GM13976 (cell line): Measurements from ENCODE around the gene ADAD1.

Experiments
- DNase-seq: peaks from one replicate; pipeline ENCODE4 v3.0.0; 2012; ENCODE audit warnings: low spot score
- in situ Hi-C: fragments of 300-500 bp; cut with MboI; formaldehyde crosslinking; loops from one replicate; pipeline ENCODE4 v1.12.0; 2022; ENCODE audit warnings: low sequenced_read_pairs, mixed read lengths, inconsistent platforms; ENCODE audit not compliant: unreplicated experiment
- TF ChIP-seq, protein P1 (sequence below): IDR thresholded peaks from 2 replicates; pipeline ENCODE4 v1.5.1; 2012; ENCODE audit warnings: borderline replicate concordance, mild to moderate bottlenecking; ENCODE audit not compliant: insufficient read depth; ENCODE audit errors: extremely low read depth, missing control alignments, control extremely low read depth

ADAD1 gene

DNA sequence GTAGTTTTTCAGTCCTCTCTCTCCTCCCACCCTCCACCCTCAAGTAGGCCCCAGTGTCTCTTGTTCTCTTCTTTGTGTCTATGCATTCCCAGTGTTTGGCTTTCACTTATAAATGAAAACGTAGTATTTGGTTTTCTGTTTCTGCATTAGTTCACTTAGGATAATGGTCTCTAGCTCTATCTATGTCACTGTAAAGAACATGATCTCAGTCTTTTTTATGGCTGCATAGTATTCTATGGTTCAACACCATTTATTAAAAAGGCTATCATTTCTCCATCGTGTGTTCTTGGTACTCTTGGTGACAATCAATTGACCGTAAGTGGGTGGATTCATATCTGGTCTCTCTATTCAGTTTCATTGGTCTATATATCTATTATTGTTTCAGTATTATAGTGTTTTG, 96.4 kb downstream of the ADAD1 start:
- in situ Hi-C loops: no loop called here
- DNase-seq: no peak
- TF ChIP-seq, protein P1, sequence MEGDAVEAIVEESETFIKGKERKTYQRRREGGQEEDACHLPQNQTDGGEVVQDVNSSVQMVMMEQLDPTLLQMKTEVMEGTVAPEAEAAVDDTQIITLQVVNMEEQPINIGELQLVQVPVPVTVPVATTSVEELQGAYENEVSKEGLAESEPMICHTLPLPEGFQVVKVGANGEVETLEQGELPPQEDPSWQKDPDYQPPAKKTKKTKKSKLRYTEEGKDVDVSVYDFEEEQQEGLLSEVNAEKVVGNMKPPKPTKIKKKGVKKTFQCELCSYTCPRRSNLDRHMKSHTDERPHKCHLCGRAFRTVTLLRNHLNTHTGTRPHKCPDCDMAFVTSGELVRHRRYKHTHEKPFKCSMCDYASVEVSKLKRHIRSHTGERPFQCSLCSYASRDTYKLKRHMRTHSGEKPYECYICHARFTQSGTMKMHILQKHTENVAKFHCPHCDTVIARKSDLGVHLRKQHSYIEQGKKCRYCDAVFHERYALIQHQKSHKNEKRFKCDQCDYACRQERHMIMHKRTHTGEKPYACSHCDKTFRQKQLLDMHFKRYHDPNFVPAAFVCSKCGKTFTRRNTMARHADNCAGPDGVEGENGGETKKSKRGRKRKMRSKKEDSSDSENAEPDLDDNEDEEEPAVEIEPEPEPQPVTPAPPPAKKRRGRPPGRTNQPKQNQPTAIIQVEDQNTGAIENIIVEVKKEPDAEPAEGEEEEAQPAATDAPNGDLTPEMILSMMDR: no peak

DNA sequence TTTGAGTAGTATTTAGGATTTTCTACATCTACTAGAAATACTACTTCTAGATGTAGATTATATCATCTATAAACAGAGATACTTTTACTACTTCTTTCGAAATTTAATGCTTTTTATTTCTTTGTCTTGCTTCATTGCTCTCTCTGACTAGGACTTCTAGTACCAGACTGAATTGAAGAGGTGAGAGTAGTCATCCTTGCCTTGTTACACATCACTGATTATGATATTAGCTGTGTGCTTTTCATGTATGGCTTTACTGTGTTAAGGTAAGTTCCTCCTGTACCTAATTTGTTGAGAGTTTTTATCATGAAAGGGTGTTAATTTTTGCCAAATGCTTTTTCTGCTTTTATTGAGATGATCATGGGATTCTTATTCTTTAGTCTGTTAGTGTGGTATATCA, 97.3 kb downstream of the ADAD1 start:
- in situ Hi-C loops: no loop called here
- no peak for DNase-seq
- TF ChIP-seq, protein P1: no peak

DNA sequence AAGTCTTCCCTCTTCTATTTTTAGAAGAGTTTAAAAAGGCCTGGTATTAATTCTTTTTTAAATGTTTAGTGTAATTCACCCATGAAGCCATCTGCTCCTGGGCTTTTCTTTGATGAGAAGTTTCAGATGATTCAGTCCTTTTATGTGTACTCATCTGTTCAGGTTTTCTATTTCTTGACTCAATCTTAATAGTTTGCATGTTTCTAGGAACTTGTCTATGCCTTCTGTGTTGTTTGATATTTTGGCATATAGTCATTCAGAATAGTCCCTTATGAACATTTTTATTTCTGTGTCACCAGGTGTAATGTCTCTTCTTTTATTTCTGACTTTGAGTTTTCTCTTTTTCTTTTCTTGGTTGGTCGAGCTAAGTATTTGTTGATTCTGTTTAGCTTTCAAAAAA, 97.9 kb downstream of the ADAD1 start:
- in situ Hi-C loops: no loop called here
- no peak for DNase-seq
- TF ChIP-seq, protein P1: no peak
